Measurements from ENCODE around the gene EHD4.

Gene EHD4

DNA sequence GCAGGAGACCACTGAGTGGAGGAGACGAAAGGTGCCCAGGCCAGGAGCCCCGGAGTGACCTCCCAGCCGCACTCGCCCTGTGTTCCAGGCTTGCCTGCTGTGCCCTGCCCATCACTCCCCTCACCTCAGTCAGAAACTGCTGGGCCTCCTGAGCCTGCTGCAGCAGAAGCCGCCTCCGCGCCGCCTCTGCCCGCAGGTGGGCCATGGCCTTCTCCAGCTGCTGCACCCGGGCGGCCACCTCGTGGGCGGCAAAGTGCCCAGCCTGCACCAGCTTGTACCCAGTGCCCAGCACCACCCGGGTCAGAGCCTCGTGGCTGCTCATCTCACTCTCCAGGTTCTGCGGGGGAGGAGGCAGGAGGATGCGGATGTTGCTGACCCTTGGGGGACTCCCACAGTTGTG is 116.1 kb downstream of the EHD4 start:
- TF ChIP-seq, protein P1, sequence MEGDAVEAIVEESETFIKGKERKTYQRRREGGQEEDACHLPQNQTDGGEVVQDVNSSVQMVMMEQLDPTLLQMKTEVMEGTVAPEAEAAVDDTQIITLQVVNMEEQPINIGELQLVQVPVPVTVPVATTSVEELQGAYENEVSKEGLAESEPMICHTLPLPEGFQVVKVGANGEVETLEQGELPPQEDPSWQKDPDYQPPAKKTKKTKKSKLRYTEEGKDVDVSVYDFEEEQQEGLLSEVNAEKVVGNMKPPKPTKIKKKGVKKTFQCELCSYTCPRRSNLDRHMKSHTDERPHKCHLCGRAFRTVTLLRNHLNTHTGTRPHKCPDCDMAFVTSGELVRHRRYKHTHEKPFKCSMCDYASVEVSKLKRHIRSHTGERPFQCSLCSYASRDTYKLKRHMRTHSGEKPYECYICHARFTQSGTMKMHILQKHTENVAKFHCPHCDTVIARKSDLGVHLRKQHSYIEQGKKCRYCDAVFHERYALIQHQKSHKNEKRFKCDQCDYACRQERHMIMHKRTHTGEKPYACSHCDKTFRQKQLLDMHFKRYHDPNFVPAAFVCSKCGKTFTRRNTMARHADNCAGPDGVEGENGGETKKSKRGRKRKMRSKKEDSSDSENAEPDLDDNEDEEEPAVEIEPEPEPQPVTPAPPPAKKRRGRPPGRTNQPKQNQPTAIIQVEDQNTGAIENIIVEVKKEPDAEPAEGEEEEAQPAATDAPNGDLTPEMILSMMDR (IDR thresholded peaks at IDR 0.05; ENCODE audit: low read depth, low read length), result no peak
- H3K4me3 ChIP-seq (ENCODE audit: low read depth, low read length), result no peak overlapping the region
- DNase-seq (ENCODE audit: low read depth, low spot score), result no peak
- in situ Hi-C loops (cut with HindIII; ENCODE audit: low sequenced_read_pairs), result no loop called here

DNA sequence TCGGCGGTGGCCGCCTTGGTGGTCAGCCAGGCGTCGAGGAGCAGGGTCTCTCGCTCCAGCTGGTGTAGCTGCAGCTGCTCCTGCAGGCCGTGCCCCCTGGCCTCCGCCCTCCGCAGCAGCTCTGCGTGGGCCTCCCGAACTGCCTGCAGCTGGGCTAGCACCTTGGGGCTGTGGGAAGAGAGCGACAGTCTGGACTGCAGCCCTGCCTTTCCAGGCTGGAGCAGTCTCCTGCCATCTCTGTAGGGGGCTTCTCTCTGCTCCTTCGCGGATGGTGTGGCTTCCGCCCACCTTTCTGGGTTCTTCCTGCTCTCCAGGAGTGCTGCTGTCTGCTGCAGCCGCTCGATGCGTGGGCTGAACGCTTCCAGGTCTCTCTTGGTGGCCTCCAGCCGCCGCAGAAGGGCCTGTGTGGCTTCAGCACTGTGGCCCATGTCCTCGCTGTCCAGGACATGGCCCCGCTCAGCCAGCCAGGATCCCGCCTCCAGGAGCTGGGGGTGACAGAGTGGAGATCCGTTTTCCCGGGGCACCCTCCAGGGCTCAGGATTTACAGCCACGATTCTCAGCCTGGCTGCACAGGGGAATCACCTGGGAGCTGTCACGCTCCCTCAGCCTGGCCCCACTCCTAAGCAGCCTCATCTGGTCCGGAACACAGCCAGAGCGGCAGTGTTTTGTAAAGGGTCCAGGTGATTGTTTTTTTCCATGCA is 116.9 kb downstream of the EHD4 start:
- in situ Hi-C loops (cut with HindIII; ENCODE audit: low sequenced_read_pairs), result no loop called here
- DNase-seq (ENCODE audit: low read depth, low spot score), result no peak
- TF ChIP-seq, protein P1 (IDR thresholded peaks at IDR 0.05; ENCODE audit: low read depth, low read length), result no peak
- H3K4me3 ChIP-seq (ENCODE audit: low read depth, low read length), result no peak overlapping the region

DNA sequence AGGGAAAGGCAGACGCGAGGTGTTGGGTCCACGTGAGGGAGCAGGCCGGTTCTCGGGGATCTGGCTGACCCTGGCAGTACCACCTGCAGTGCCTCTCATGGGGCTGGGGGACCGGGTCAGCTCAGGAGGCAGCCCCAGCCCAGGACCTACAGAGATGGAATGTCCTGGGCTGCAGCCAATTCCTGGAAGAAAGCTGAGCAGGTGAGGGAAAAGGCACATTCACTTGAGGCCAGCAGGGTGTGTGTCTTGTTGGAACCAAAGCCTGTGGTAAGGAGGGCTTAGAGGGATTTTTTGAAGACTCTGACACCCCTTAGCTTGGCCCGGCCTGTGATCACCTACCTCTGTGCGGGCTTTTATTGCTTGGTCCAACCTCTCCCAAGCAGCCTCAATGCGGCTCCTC is 117.9 kb downstream of the EHD4 start:
- H3K4me3 ChIP-seq (ENCODE audit: low read depth, low read length), result no peak overlapping the region
- TF ChIP-seq, protein P1 (IDR thresholded peaks at IDR 0.05; ENCODE audit: low read depth, low read length), result no peak
- in situ Hi-C loops (cut with HindIII; ENCODE audit: low sequenced_read_pairs), result no loop called here
- DNase-seq (ENCODE audit: low read depth, low spot score), result no peak

DNA sequence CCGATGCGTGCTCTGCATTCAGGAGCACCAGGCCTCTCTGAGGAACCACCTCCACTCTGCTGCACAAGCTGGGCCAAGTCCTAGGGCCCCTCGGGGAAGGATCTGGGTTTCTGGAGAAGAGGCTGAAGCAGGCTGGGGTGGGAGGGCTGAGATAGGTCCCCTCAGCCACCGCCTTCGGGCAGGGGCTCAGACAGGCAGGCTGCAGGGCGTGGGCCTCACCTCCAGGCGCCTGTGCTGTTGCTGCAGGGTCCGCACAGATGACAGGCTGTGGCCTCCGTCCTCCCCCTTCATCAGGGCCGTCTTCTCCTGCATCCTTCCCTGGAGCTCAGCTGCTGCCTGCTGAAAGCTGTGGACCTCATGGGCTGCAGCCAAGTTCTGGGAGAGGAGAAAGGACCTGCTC is 118.5 kb downstream of the EHD4 start:
- in situ Hi-C loops (cut with HindIII; ENCODE audit: low sequenced_read_pairs), result no loop called here
- TF ChIP-seq, protein P1 (IDR thresholded peaks at IDR 0.05; ENCODE audit: low read depth, low read length), result no peak

DNA sequence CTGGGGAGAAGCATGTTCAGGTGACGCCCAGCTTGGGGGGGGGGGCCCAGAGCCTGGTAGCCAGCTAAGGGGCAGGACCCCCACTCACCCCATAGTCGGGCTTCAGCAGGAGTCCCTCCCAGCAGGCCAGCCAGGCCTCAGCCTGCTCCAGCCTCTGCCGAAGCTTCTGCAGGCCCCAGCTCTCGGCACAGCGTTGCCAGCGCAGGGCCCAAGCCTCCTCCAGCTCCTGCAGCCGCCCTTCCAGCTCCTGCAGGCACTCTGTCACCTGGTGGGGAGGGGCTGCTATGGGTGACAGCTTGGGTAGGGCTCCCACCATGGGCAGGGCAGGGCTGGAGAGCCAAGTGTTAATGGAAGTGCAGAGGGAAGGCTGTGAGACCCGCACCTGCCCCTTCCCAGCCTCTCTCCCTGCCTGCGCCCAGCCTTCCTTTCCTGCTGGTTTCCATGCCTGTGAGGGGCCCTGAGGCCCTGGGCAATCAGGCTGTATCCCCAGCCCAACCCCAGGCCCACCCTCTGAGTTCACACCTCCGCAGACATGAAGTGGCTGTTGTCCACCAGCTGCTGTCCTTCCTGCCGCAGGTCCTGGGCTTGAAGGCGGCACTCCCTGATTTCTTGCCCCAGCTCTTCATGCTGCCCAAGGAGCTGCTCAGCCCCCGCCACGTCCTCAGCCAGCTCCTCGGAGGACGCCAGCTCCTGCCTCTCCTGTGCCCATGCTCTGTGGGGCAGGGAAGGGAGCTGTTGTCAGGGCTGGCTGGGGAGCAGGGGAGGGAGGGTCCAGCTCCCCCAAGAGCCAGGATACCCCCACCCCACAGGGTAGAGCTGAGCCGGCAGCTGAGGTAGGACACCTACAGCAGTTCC is 119.4 kb downstream of the EHD4 start:
- DNase-seq (ENCODE audit: low read depth, low spot score), result no peak
- H3K4me3 ChIP-seq (ENCODE audit: low read depth, low read length), result no peak overlapping the region
- TF ChIP-seq, protein P1 (IDR thresholded peaks at IDR 0.05; ENCODE audit: low read depth, low read length), result no peak
- in situ Hi-C loops (cut with HindIII; ENCODE audit: low sequenced_read_pairs), result no loop called here

More for the DNA sequence above, 118.5 kb downstream of the EHD4 start:
- DNase-seq (ENCODE audit: low read depth, low spot score), result no peak
- no peak overlapping the region for H3K4me3 ChIP-seq (ENCODE audit: low read depth, low read length)

DNA sequence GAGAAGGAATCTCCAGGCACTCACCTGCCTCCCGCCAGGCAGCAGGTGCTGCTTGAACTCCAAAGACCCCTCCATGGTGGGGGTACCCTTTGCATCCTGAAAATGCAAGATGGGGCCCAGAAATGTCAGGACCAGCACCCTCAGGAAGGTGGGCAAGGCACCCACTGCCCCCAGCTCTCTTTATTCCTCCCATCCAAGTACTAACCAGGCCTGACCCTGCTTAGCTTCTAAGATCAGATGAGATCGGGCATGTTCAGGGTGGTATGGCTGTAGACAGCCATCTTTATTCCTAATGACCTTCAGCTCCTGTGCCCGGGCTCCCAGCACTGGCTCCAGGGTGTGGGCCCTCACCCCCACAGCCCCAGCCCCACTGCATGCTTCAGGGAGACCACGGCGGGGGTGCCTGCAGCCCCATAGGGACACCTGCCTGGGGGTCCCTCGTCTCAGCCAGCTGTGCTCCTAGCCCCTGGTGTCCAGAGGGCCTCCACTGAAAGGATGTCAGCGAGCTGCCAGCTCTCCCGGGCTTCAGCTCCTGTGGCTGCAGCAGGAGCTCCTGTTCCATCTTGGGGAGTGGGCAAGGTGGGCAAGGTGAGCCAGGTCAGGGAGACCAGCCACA is 120.5 kb downstream of the EHD4 start:
- no peak overlapping the region for H3K4me3 ChIP-seq (ENCODE audit: low read depth, low read length)
- TF ChIP-seq, protein P1 (IDR thresholded peaks at IDR 0.05; ENCODE audit: low read depth, low read length), result no peak
- no peak for DNase-seq (ENCODE audit: low read depth, low spot score)
- in situ Hi-C loops (cut with HindIII; ENCODE audit: low sequenced_read_pairs), result no loop called here
